Endometrial microvascular endothelial cells (primary cell): ENCODE measurements around the gene ERVFRD-1. TPM values are rescaled to one million over a fixed set of nuclear protein-coding genes. Genes with fewer than 3 reads are reported as not detected.
"Not testable (repeated sequence)": the region's sequence is repeated elsewhere in the genome, so short reads cannot be mapped to it uniquely, and the experiment has no call there.

Experiments
- in situ Hi-C: cut with HindIII; loops from 2 replicates; pipeline ENCODE4 v1.10.0; 2017; ENCODE audit warnings: low sequenced_read_pairs, low pct_unique_long_range_greater_than_20kb; ENCODE audit errors: inconsistent ontology term
- total RNA-seq: library from RNA; depleted of rRNA; stranded (reverse); fragments of >200 nt; gene quantifications from one replicate; pipeline ENCODE4 v1.2.3, GENCODE V29; 2015; ENCODE audit errors: inconsistent ontology term

Gene ERVFRD-1
- total RNA-seq, 1 donor from 2014 or later: 2.0 TPM

DNA sequence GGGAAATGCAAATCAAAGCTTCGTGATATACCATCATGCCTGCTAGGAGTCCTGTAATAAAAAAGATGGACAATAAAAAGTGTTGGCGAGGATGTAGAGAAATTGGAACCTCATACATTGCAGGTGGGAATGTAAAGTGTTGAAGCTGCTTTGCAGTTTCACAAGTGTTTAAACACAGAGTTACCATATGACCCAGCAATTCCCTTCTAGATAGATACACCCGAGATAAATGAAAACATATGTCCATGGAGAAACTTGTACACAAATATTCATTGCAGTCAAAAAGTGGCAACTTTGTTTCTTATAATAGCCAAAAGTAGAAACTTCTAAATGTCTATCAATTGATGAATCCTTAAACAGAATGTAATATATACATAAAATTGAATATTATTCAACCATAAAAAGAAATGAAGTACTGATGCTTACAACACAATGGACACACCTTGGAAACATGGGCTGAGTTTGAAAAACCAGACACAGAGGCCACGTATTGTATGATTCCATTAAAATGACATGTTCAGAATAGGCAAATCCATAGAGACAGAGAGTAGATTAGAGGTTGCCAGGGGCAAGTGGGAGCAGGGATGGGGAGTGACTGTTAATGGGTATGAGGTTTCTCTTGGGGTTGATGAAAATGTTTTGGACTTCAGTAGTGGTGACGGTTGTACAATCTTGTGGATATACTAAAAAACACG, 20.8 kb upstream of the ERVFRD-1 start:
- in situ Hi-C loops: no loop called here

DNA sequence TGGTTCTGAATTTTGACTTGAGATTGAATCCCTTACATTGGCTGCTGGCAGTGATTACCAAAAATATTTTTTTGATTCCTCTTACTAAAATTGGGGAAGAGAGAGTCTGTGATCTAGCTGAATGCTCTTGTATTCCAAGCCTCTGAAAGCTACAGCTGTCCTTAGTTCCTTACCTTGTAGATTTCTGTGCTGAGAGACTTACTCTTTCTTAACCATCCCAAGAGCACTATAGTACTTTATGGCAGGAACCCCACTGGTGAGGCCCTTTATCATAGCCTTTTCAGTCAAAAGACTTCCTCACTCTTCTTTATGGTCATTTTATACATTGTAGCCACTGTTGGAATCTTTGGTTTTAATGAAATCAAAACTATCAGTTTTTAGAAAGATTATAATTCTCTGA, 19.1 kb upstream of the ERVFRD-1 start:
- in situ Hi-C loops: no loop called here

DNA sequence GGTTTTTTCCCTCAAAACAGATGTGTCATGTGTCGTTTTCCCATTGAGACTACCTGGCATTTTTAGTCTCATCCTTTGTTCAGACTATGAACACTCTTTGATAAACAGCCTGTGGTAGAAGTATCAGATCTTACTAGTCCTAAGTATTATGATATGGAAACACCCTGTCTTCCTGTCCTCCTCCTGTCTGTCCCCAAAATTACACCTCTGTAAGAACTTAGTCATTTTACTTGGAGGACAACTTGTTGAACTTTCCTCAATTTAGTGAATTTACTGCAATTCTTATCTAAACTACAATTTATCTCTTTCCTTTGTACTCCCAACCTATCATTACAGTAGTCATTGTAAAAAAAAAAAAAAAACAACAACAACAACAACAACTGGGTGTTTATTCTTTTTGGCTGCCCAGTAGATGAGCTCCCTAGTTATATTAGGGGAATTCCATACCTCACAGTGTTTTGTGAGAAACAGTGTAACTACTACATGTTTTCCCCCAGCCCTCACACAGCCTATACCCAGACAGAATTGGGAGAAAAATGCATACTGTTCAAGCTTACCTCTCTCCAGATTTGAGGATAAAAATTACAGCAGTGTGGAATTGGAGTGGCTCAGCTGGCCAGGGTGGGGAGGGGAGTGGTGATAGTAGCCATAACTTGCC, 18.5 kb upstream of the ERVFRD-1 start:
- in situ Hi-C loops: no loop called here

DNA sequence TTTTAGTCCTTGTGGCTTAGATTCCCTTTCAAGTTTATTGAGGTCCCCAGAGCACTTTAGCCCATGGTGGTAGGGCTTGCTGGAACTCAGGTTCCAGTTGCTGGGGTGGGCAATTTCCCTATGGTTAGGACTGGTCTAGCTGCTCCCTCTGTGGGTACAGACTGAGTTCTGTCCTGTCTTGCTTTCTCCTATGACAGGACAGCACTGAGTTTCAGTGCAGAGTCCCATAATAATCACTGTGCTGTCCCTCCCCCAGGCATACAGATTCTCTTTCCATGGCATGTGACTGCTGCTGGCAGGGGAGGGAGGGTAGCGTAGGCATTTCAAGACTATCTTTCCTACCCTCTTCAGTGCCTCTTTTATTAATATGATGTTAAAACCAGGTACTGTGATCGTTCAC, 17.1 kb upstream of the ERVFRD-1 start:
- in situ Hi-C loops: no loop called here

DNA sequence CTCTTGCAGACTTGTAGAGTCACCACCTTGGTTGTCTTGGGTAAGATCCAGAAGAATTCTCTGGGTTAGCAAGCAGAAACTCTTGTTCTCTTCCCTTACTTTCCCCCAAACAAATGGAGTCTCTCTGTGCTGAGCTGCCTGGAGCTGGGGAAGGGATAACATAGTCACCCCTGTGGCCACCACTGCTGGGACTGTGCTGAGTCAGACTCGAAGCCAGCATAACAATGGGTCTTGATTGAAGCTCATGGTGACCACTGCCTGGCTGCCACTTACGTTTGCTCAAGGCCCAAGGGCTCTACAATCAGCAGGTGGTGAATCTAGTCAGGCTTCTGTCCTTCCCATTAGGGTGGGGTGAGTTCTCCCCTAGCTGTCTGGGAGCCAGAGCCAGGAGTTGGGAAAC, 15.4 kb upstream of the ERVFRD-1 start:
- in situ Hi-C loops: no loop called here

DNA sequence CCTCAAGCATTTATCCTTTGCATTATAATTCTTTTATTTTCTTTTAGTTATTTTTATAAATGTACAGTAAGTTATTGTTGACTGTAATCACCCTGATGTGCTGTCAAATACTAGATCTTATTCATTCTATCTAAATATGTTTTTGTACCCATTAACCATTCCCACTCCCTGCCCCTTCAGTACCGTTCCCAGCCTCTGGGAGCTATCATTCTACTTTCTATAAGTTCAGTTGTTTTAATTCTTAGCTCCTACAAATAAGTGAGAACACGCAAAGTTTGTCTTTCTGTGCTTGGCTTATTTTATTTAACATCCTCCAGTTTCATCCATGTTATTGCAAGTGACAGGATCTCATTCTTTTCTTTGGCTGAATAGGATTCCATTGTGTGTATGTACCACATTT, 12.5 kb upstream of the ERVFRD-1 start:
- in situ Hi-C loops: no loop called here

DNA sequence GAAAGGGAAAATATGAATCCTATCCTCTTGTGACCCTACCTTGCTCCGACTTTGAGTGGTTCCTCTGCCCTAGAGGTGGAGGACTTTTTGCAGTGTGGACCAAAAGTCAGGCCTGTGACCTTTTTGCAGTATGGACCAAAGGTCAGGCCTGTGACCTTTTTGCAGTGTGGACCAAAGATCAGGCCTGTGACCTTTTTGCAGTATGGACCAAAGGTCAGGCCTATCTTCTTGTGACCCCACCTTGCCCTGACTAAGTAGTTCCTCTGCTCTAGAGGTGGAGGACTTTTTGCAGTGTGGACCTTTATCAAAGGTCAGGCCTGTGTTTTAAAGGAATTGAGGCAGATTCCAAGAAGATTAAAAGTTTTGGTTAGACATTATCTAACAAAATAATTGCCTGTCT, 10.9 kb upstream of the ERVFRD-1 start:
- in situ Hi-C loops: no loop called here

DNA sequence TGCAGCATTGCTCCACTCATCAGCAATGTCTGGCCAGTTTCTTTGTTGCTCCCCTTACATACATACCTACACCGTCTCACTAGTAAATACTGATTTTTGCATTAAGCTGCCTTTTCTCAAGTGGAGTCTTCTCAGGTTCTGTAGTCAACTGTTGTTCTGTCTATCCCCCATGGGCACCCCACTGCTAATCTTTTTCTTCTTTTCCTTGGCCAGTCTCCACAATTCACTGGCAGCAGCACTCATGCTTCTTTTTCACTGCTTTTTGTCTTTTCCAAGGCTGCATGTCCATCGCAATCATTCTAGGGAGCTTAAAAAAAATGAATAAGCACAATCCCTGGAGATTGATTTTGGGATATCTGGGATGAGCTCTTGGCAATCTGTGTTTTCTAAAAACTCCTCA, 10.3 kb upstream of the ERVFRD-1 start:
- in situ Hi-C loops: no loop called here

DNA sequence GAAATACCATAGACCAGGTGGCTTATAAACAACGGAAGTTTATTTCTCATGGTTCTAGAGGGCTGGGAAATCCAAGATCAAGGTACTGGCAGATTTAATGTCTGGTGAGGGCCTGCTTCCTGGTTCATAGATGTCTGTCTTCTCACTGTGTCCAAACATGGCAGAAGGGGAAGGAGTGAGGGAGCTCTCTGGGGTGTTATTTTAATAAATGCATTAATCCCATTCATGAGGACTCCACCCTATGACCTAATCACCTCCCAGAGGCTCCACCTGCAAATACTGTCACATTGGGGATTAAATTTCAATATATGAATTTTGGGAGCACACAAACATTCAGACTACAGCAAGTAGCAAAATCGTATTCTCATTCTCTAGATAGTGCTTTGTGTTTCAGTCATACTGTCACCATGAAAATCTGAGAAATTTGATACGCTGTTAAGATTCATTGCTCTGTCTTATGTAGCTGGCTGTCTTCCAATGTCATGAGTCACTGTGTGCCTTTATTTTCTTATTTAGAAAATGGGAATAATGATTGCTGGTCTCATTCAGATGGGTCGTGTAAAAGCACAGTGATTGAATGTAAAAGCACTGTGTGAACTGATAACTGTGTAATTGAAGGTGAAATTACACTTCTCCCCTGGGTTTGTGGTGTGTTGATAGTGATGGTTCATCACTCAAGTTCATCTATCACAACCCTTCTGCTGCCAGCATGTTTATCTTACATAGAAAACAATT, 8.9 kb upstream of the ERVFRD-1 start:
- in situ Hi-C loops: no loop called here

DNA sequence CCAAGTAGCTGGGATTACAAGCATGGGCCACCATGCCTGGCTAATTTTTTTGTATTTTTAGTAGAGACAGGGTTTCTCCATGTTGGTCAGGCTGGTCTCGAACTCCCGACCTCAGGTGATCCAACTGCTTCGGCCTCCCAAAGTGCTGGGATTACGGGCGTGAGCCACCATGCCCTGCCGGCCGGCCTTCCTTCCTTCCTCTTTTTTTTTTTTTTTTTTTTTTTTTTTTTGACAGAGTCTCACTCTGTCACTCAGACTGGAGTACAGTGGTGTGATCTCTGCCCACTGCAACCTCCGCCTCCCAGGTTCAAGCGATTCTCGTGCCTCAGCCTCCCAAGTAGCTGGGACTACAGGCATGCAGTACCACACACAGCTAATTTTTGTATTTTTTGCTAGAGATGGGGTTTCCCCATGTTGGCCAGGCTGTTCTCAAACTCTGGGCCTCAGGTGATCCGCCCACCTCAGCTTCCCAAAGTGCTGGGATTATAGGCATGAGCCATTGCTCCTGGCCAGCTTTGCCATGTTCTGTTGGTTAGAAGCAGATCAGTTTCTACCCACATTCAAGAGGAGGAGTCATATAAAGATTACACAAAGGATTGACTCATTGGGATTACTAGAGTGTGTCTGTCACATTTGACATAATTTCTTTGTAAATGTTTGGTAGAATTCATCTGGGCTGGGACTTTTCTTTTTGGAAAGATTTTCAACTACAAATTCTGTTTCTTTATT, 4.4 kb upstream of the ERVFRD-1 start:
- in situ Hi-C loops: not testable (repeated sequence)

DNA sequence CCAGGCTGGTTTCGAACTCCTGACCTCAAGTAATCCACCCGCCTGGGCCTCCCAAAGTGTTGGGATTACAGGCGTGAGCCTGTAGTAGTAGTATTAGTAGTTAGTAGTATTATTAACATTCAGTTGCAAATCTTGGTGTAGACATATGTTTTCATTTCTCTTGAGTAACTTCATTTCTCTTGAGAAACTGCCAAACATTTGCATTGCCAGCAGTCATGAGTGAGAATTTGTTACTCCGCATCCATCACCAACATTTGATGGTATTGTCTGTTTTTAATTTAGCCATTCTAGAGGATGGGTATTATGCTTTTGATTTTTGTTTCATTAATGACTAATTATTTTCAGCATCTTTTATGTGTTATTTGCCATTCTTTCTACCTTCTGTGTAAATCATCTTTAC, 1.5 kb upstream of the ERVFRD-1 start:
- in situ Hi-C loops: no loop called here

DNA sequence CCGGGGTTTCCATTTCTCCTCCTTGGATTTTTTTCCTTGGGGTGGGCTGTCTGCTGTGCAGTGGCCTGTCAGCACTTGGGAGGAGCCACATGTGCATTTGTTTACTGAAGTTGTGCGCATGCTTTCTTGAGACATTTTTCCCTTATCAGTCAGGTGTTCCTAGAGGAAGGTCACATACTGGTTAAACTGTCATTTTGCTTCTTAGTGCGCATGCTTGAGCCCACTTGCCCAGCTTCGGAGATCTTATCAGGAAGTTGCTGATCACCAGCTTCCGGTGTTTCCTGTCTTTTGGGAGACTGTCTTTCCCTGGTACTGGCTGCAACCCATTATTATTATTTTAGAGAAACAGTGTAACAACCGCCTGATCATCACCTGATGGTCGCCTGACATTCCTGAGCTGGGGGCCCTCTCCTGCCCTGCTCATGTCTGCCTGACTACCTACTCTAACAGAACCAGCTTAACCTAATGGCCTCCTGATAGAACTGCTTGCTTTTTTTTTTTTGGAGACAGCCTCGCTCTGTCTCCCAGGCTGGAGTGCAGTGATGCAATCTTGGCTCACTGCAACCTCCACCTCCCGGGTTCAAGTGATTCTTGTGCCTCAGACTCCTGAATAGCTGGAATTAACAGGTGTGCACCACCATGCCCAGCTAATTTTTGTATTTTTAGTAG, 378 bp upstream of the ERVFRD-1 start:
- in situ Hi-C loops: no loop called here

DNA sequence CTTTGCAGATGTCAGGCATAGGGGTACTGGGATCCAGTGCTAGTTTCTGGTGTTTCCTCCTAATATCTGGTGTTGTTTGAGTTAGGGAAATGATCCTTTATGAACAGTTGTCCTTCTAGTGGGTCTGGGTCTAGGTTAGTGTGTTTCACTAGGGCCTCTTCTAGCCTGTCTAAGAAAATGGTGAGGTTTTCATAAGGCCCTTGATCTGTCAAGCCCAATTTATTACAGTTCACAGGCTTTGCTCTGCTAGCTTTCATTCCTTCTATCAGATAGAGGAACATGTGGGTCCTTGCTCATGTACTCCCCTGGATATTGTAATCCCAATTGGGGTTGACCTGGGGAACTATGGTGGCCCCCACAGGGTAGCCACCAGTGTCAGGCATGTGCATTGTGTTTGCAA, 2.8 kb downstream of the ERVFRD-1 start:
- in situ Hi-C loops: no loop called here

DNA sequence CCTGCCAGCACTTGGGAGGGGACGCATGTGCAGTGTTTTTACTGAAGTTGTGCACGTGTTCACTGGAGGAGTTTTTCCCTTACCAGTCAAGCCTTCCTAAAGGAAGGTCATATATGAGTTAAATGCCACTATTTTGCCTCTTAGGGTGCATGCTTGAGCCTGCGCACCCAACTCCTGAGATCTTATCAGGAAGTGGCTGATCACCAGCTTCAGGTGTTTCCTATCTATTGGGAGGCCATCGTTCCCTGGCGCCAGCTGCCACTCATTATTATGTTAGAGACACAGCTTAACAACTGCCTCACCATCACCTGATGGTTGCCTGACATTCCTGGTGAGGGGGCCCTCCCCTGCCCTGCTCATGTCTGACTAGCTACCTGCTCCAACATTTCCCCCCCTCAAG, 8.5 kb downstream of the ERVFRD-1 start:
- in situ Hi-C loops: no loop called here

DNA sequence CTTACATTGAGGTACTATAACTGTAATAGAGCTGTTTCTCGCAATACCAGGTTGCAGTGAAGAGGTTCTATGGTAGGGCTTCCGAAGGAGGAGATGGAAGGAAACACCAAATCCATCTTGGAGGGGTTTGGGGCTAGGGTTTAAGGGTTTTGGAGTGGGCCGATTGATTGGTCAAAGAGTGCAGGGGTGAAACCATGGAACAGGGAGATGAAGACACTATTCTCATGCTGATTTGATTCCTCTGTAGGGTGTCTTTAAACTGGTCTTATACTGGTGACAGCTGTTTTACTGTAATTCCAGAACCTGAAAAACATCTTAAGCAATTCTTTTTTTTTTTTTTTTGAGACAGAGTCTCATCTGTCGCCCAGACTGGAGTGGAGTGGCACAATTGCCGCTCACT, 10.1 kb downstream of the ERVFRD-1 start:
- in situ Hi-C loops: no loop called here

DNA sequence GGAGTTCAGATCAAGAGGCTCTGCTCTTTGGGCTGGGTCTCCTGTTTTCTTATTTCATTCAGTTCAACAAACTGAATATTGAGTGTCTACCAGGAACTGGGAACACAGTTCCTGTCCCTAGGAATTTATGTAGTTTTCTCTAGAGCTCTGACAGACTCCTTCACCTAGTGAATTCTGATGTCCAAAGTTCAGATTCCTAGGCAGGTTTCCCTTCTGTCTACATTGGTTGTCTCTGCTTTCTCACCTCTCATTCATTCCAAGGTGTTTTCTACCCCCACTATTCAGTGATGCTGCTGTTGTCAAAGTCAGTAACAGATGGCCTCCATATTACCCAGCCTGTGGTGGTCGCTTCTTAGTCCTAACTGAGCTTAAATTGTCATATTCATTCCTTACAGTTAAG, 13.5 kb downstream of the ERVFRD-1 start:
- in situ Hi-C loops: no loop called here

DNA sequence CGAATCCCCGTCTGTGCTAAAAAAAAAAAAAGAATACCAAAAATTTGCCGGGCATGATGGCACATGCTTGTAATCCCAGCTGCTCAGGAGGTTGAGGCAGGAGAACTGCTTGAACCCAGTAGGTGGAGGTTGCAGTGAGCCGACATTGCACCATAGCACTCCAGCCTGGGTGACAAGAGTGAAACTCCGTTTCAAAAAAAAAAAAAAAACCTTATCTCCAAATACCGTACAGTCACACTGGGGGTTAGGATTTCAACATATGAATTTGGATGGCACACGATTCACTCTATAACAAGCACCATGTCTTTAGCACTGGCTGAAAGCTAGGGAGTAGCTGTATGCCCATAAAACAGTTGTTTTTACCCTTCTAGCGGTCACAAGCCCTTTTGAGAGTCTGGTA, 14.0 kb downstream of the ERVFRD-1 start:
- in situ Hi-C loops: no loop called here

DNA sequence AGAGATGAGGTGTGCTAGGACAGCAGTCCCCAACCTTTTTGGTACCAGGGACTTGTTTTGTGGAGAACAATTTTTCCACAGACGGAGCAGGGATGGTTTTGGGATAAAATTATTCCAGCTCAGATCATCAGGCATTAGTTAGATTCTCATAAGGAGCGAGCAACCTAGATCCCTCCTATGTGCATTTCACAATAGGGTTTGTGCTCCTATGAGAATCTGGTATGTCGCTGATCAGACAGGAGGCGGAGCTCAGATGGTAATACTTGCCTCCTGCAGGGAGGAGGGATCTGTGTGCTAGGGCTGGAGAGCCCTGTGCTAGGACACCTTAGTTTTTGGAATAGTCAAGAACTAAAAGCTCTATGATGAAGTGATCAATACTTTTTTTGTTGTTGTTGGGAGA, 15.4 kb downstream of the ERVFRD-1 start:
- in situ Hi-C loops: no loop called here

DNA sequence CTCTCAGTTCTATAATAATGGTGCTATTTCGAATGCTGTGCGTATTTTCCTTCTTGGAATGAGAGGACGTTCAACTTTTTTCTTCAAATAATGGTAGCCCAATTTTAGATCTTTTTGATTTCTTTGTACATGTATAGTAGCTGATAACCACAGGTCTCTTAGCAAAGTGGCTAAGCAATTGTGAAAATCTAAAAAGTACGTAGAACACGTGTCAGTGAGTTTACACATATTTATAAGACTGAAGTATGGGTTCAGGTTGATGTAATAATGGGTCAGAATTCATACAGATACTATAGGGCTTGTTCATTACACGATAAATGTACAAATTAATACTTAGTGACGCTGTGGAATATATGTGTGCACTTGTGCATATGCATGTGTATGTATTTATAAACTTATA, 16.6 kb downstream of the ERVFRD-1 start:
- in situ Hi-C loops: no loop called here
